A549 (cell line): Measurements from ENCODE around the gene GMDS. TPM values are rescaled to one million over a fixed set of nuclear protein-coding genes. Genes with fewer than 3 reads are reported as not detected.

Source experiments
- ATAC-seq, 2 experiments: fragments of 200-7000 bp in 1 of 2; fragments of >200 bp in 1 of 2; cut with Nextera tagmentation in 1 of 2; cut with Tn5 transposase in 1 of 2; 3 replicates each; pipeline versions ENCODE4 v1.8.0 to v1.9.1; 2018 to 2020; ENCODE audit warnings: mild to moderate bottlenecking in 1 of 2, moderate library complexity in 1 of 2
- CTCF ChIA-PET: fragments of 300-600 bp; sonication (Branson Sonifier 250); formaldehyde crosslinking; extraction: SDS; loops from one replicate; lab custom pipeline; 2021; ENCODE audit warnings: antibody characterized with exemption, inconsistent platforms; lab: Yijun Ruan, JAX
- POLR2A ChIA-PET: fragments of 350-600 bp; formaldehyde crosslinking; extraction: SDS; loops from one replicate; lab custom pipeline; 2021; ENCODE audit warnings: antibody characterized with exemption, inconsistent platforms; lab: Yijun Ruan, JAX
- DNase-seq, 2 experiments: peaks; one replicate each; pipeline versions ENCODE4 v3.0.0 to v3.0.0-alpha.2; 2011 to 2016; ENCODE audit warnings: low read depth in 1 of 2, low spot score in 1 of 2
- FAIRE-seq: peaks from 2 replicates; lab custom pipeline; 2011; peaks lifted over from hg19 to GRCh38; lab: Jason Lieb, UNC
- H3K27ac ChIP-seq, 2 experiments: fragments of >200 bp; sonication (Bioruptor Twin); formaldehyde crosslinking; 3 replicates each; pipeline ENCODE4 v1.5.1; 2016 to 2017
- H3K4me1 ChIP-seq: fragments of >200 bp; sonication (Bioruptor Twin); formaldehyde crosslinking; 3 replicates; pipeline ENCODE4 v1.6.1; 2016
- H3K4me2 ChIP-seq: fragments of >200 bp; sonication (Bioruptor Twin); formaldehyde crosslinking; 3 replicates; pipeline ENCODE4 v1.6.1; 2016
- H3K4me3 ChIP-seq: fragments of >200 bp; sonication (Bioruptor Twin); formaldehyde crosslinking; 3 replicates; pipeline ENCODE4 v1.5.1; 2016
- H3K9me3 ChIP-seq: fragments of >200 bp; sonication (Bioruptor Twin); formaldehyde crosslinking; 3 replicates; pipeline ENCODE4 v1.6.1; 2016
- ATOH8 ChIP-seq: fragments of 250-450 bp; sonication (Bioruptor Pico); IDR thresholded peaks from 2 replicates; pipeline ENCODE4 v1.5.0; 2020; ENCODE audit warnings: low read depth, mild to moderate bottlenecking, moderate library complexity
- BHLHE40 ChIP-seq: IDR thresholded peaks from 2 replicates; pipeline ENCODE4 v1.6.1; 2012; ENCODE audit warnings: low read depth, low read length, inconsistent platforms
- CBX2 ChIP-seq: fragments of 200-600 bp; sonication (generic); IDR thresholded peaks from 2 replicates; pipeline ENCODE4 v1.6.1; 2016; ENCODE audit warnings: low read depth, mild to moderate bottlenecking, borderline replicate concordance
- CHD2 ChIP-seq: fragments of 150-350 bp; IDR thresholded peaks from 2 replicates; pipeline ENCODE4 v1.6.1; 2014; ENCODE audit warnings: low read length; ENCODE audit not compliant: partially characterized antibody
- CTCF ChIP-seq: fragments of >200 bp; sonication (Bioruptor Twin); formaldehyde crosslinking; IDR thresholded peaks from 3 replicates; pipeline ENCODE4 v1.5.1; 2016
- E2F6 ChIP-seq: IDR thresholded peaks from 2 replicates; pipeline ENCODE4 v1.6.1; 2012; ENCODE audit warnings: low read depth, borderline replicate concordance
- EHF ChIP-seq: fragments of 250-450 bp; sonication (Bioruptor Pico); IDR thresholded peaks from 2 replicates; pipeline ENCODE4 v1.5.0; 2020; ENCODE audit warnings: mild to moderate bottlenecking
- EHMT2 ChIP-seq: fragments of 200-600 bp; sonication (generic); IDR thresholded peaks from 2 replicates; pipeline ENCODE4 v1.6.1; 2016; ENCODE audit warnings: antibody characterized with exemption, low read depth, mild to moderate bottlenecking, moderate library complexity
- ELK1 ChIP-seq: fragments of 150-350 bp; IDR thresholded peaks from 2 replicates; pipeline ENCODE4 v1.6.1; 2014; ENCODE audit warnings: low read depth, mild to moderate bottlenecking, low read length
- EP300 ChIP-seq, 2 experiments: fragments of >200 bp; sonication (Bioruptor Twin); formaldehyde crosslinking; IDR thresholded peaks; 2 replicates in 1 of 2; 3 replicates in 1 of 2; pipeline ENCODE4 v1.6.1; 2016 to 2017
- FOSL2 ChIP-seq, 2 experiments: fragments of 450-650 bp in 1 of 2; fragments of >200 bp in 1 of 2; sonication (Bioruptor Twin) in 1 of 2; formaldehyde crosslinking; IDR thresholded peaks; 2 replicates each; pipeline versions ENCODE4 v1.5.0 to v1.6.1; 2016 to 2020; ENCODE audit warnings: mild to moderate bottlenecking in 1 of 2, moderate library complexity in 1 of 2
- GATA3 ChIP-seq: IDR thresholded peaks from 2 replicates; pipeline ENCODE4 v1.6.1; 2012; ENCODE audit warnings: borderline replicate concordance
- HDAC2 ChIP-seq: fragments of 200-600 bp; sonication (generic); IDR thresholded peaks from 2 replicates; pipeline ENCODE4 v1.6.1; 2016
- HMGXB4 ChIP-seq: fragments of 250-450 bp; sonication (Bioruptor Pico); IDR thresholded peaks from 2 replicates; pipeline ENCODE4 v1.5.0; 2021; ENCODE audit warnings: mild to moderate bottlenecking, moderate library complexity, borderline replicate concordance
- HOXA7 ChIP-seq: fragments of 250-450 bp; sonication (Bioruptor Pico); IDR thresholded peaks from 2 replicates; pipeline ENCODE4 v1.5.0; 2020; ENCODE audit warnings: mild to moderate bottlenecking, moderate library complexity
- HOXB13 ChIP-seq: fragments of 250-450 bp; sonication (Bioruptor Pico); IDR thresholded peaks from 2 replicates; pipeline ENCODE4 v1.5.0; 2020; ENCODE audit warnings: low read depth, mild to moderate bottlenecking, moderate library complexity
- HOXB5 ChIP-seq: fragments of 250-450 bp; sonication (Bioruptor Pico); IDR thresholded peaks from 2 replicates; pipeline ENCODE4 v1.5.0; 2020; ENCODE audit warnings: mild to moderate bottlenecking, moderate library complexity
- JUN ChIP-seq, 2 experiments: fragments of >200 bp; sonication (Bioruptor Twin); formaldehyde crosslinking; IDR thresholded peaks; 2 replicates in 1 of 2; 3 replicates in 1 of 2; pipeline ENCODE4 v1.6.1; 2016 to 2017
- MAFK ChIP-seq: fragments of 450-650 bp; IDR thresholded peaks from 2 replicates; pipeline ENCODE4 v1.6.1; 2014; ENCODE audit not compliant: partially characterized antibody
- MAX ChIP-seq: IDR thresholded peaks from 2 replicates; pipeline ENCODE4 v1.6.1; 2012
- MAZ ChIP-seq: fragments of 150-350 bp; IDR thresholded peaks from 2 replicates; pipeline ENCODE4 v1.6.1; 2014; ENCODE audit warnings: antibody characterized with exemption, low read depth, low read length, borderline replicate concordance
- MYC ChIP-seq: IDR thresholded peaks from 2 replicates; pipeline ENCODE4 v1.6.1; 2012; ENCODE audit warnings: mild to moderate bottlenecking, inconsistent platforms, low read length, improper control_type of control experiment, borderline replicate concordance
- NFE2L2 ChIP-seq: fragments of 150-350 bp; conservative IDR thresholded peaks from 2 replicates; pipeline ENCODE4 v1.6.1; 2014; ENCODE audit warnings: low read length
- POLR2AphosphoS2 ChIP-seq: conservative IDR thresholded peaks from 2 replicates; pipeline ENCODE4 v1.6.1; 2012; ENCODE audit warnings: low read length, improper control_type of control experiment, inconsistent platforms
- RAD21 ChIP-seq, 2 experiments: fragments of >200 bp in 1 of 2; sonication (Bioruptor Twin) in 1 of 2; formaldehyde crosslinking in 1 of 2; IDR thresholded peaks in 1 of 2; conservative IDR thresholded peaks in 1 of 2; 2 replicates in 1 of 2; 3 replicates in 1 of 2; pipeline ENCODE4 v1.6.1; 2012 to 2018; ENCODE audit warnings: inconsistent platforms in 1 of 2
- RARB ChIP-seq: fragments of 250-450 bp; sonication (Bioruptor Pico); IDR thresholded peaks from 2 replicates; pipeline ENCODE4 v1.8.0; 2021; ENCODE audit warnings: mild to moderate bottlenecking, moderate library complexity
- RFX5 ChIP-seq: fragments of 450-650 bp; IDR thresholded peaks from 2 replicates; pipeline ENCODE4 v1.7.1; 2014; ENCODE audit warnings: antibody characterized with exemption, mild to moderate bottlenecking, moderate library complexity
- RNF2 ChIP-seq: fragments of 200-600 bp; sonication (generic); IDR thresholded peaks from 2 replicates; pipeline ENCODE4 v1.6.1; 2016; ENCODE audit warnings: low read depth, mild to moderate bottlenecking, antibody characterized with exemption, moderate library complexity, borderline replicate concordance
- SMC3 ChIP-seq: fragments of >200 bp; sonication (Bioruptor Twin); formaldehyde crosslinking; IDR thresholded peaks from 3 replicates; pipeline ENCODE4 v1.6.1; 2018; ENCODE audit warnings: inconsistent platforms
- SREBF2 ChIP-seq: fragments of 450-650 bp; IDR thresholded peaks from 2 replicates; pipeline ENCODE4 v1.6.1; 2014; ENCODE audit warnings: mild to moderate bottlenecking, moderate library complexity
- USF2 ChIP-seq: fragments of 450-650 bp; IDR thresholded peaks from 2 replicates; pipeline ENCODE4 v1.6.1; 2014; ENCODE audit warnings: antibody characterized with exemption
- ZC3H11A ChIP-seq: fragments of 450-650 bp; IDR thresholded peaks from 2 replicates; pipeline ENCODE4 v1.6.1; 2014; ENCODE audit warnings: antibody characterized with exemption, mild to moderate bottlenecking
- WGBS: methylation state at CpG from one replicate; pipeline ENCODE4 v1.1.6; 2017; ENCODE audit errors: missing lambda C conversion rate; 5-methylcytosine and 5-hydroxymethylcytosine counted together
- polyA plus RNA-seq, 4 experiments: library from polyadenylated mRNA; depleted of rRNA in 3 of 4; stranded (reverse); fragments of >200 nt; fragmentation: RNase III in 1 of 4; extraction: RNeasy Plus Mini Kit Qiagen cat#74134 plus additional on column Dnase treatment in 1 of 4; gene quantifications; 2 replicates in 3 of 4; 3 replicates in 1 of 4; pipeline ENCODE4 v1.2.3, GENCODE V29; 2011 to 2017

Gene GMDS
- polyA plus RNA-seq, 2 of the 4 experiments (the other 2 are of a cell fraction): 9.9 to 12.4 TPM

GRCh38 chr6:2026133-2026532, 219.3 kb downstream of the GMDS start:
- TF ChIP-seq HOXA7 (CRISPR knock-in tag): no peak
- no peak for TF ChIP-seq RNF2
- TF ChIP-seq HDAC2: no peak
- TF ChIP-seq FOSL2 (IDR thresholded peaks at IDR 0.05): no peak
- no peak for TF ChIP-seq FOSL2 (CRISPR knock-in tag; IDR thresholded peaks at IDR 0.05)
- TF ChIP-seq CTCF: no peak
- TF ChIP-seq RARB (CRISPR knock-in tag): no peak
- TF ChIP-seq MAFK: no peak
- no peak for TF ChIP-seq EHF (CRISPR knock-in tag)
- TF ChIP-seq HOXB5 (CRISPR knock-in tag): no peak
- TF ChIP-seq EHMT2: no peak
- no peak for TF ChIP-seq ELK1
- no peak for TF ChIP-seq RAD21 (conservative IDR thresholded peaks at IDR 0.05 in 1 of 2, IDR thresholded peaks at IDR 0.05 in 1 of 2)
- TF ChIP-seq MYC: no peak
- TF ChIP-seq BHLHE40: no peak
- no peak for TF ChIP-seq NFE2L2
- TF ChIP-seq MAX: no peak
- no peak for TF ChIP-seq JUN (IDR thresholded peaks at IDR 0.05)
- no peak for TF ChIP-seq POLR2AphosphoS2
- CTCF ChIA-PET: interaction anchor here (1.4 kb wide), 1 partner anchor 24 kb away, joined by 4 read pairs; no protein-coding TSS in a partner anchor
- no peak overlapping the region for H3K4me3 ChIP-seq
- ATAC-seq (no peak), FAIRE-seq (no peak), DNase-seq (no peak)
- H3K4me1 ChIP-seq: peaks cover 11% of the 10 kb centered on the region; the same call in 2 of the 3 replicates
- POLR2A ChIA-PET: no interaction called here
- 82% methylated on average over 7 of the region's 7 CpGs for WGBS
- H3K4me2 ChIP-seq: no peak overlapping the region
- no peaks in the 10 kb centered on the region for H3K9me3 ChIP-seq
- H3K27ac ChIP-seq: no peak overlapping the region

GRCh38 chr6:2021713-2022125, 223.7 kb downstream of the GMDS start:
- TF ChIP-seq HMGXB4 (CRISPR knock-in tag) (no peak), EHF (CRISPR knock-in tag) (no peak), SMC3 (no peak), HOXB13 (no peak), EHMT2 (no peak), USF2 (no peak), ZC3H11A (no peak), FOSL2 (IDR thresholded peaks at IDR 0.05) (no peak), FOSL2 (CRISPR knock-in tag; IDR thresholded peaks at IDR 0.05) (no peak), CBX2 (no peak), MYC (no peak), E2F6 (no peak), ATOH8 (no peak), RFX5 (no peak), MAZ (no peak), SREBF2 (no peak), CHD2 (no peak), EP300 (IDR thresholded peaks at IDR 0.05) (no peak), GATA3 (no peak), HOXA7 (CRISPR knock-in tag) (no peak)
- TF ChIP-seq, all 56 proteins: peak for 0
- no peak overlapping the region for H3K27ac ChIP-seq
- ChIA-PET POLR2A (no interaction called here), CTCF (no interaction called here)
- FAIRE-seq (no peak), DNase-seq (no peak), ATAC-seq (no peak)
- WGBS: 91% methylated on average over 4 of the region's 4 CpGs
- no peaks in the 10 kb centered on the region for H3K4me1 ChIP-seq
- no peaks in the 10 kb centered on the region for H3K9me3 ChIP-seq
- H3K4me3 ChIP-seq: no peak overlapping the region
- no peak overlapping the region for H3K4me2 ChIP-seq
